HepG2 (cell line): ENCODE data around the gene NTM. TPM values are rescaled to one million over a fixed set of nuclear protein-coding genes. Genes with fewer than 3 reads are reported as not detected.

Experiments
- ATAC-seq: fragments of 200-7000 bp; cut with Tn5 transposase; 3 replicates; pipeline ENCODE4 v1.9.1; 2020; ENCODE audit warnings: mild to moderate bottlenecking, moderate library complexity
- BruUV-seq: library from RNA; stranded (reverse); fragments of 400-500 nt; replicated peaks from 2 replicates; lab custom pipeline; 2021; lab: Mats Ljungman, UMichigan
- CTCF ChIA-PET: fragments of 300-600 bp; formaldehyde crosslinking; extraction: SDS; loops from one replicate; lab custom pipeline; 2021; ENCODE audit warnings: low total read pairs, inconsistent platforms, low intra/inter-chr PET ratio; lab: Yijun Ruan, JAX
- POLR2A ChIA-PET: fragments of 350-600 bp; sonication (Branson Sonifier 250); formaldehyde crosslinking; loops from one replicate; lab custom pipeline; 2020; ENCODE audit warnings: antibody characterized with exemption, inconsistent platforms; lab: Yijun Ruan, JAX
- DNase-seq: peaks from one replicate; pipeline ENCODE4 v3.0.0-alpha.2; 2015; ENCODE audit warnings: low spot score
- FAIRE-seq: peaks from 3 replicates; lab custom pipeline; 2011; peaks lifted over from hg19 to GRCh38; lab: Jason Lieb, UNC
- H2AFZ ChIP-seq: one replicate; pipeline ENCODE4 v1.6.1; 2011; ENCODE audit warnings: low read length, inconsistent platforms
- H3K27ac ChIP-seq: fragments of 300-600 bp; 3 replicates; pipeline ENCODE4 v1.8.0; 2011; ENCODE audit warnings: mixed run types, mild to moderate bottlenecking, mixed read lengths, low read length, inconsistent platforms; ENCODE audit not compliant: insufficient read depth; ENCODE audit errors: extremely low read length
- H3K27me3 ChIP-seq, 2 experiments: fragments of 200-600 bp in 1 of 2; 2 replicates in 1 of 2; 3 replicates in 1 of 2; pipeline versions ENCODE4 v1.6.0 to v1.8.0; 2011; ENCODE audit warnings: low read length in 2 of 2, mild to moderate bottlenecking in 2 of 2, moderate library complexity in 2 of 2, inconsistent platforms in 1 of 2; ENCODE audit not compliant: insufficient read depth in 2 of 2, control insufficient read depth in 1 of 2
- H3K36me3 ChIP-seq, 2 experiments: fragments of 200-600 bp in 1 of 2; replicated peaks in 1 of 2; 2 replicates in 1 of 2; 3 replicates in 1 of 2; pipeline versions ENCODE4 v1.5.1 to v1.8.0; 2011; ENCODE audit warnings: low read length in 2 of 2, inconsistent platforms in 1 of 2; ENCODE audit not compliant: insufficient read depth in 2 of 2, control insufficient read depth in 1 of 2
- H3K4me1 ChIP-seq: 2 replicates; pipeline ENCODE4 v1.5.1; 2012; ENCODE audit warnings: low read length, inconsistent platforms; ENCODE audit not compliant: insufficient read depth
- H3K4me2 ChIP-seq: 2 replicates; pipeline ENCODE4 v1.6.0; 2011; ENCODE audit warnings: low read depth, low read length, inconsistent platforms
- H3K4me3 ChIP-seq, 3 experiments: fragments of 200-600 bp in 1 of 3; sonication (generic), shearing (Covaris generic) in 1 of 3; replicated peaks in 1 of 3; 2 replicates each; pipeline ENCODE4 v1.5.1; 2011 to 2016; ENCODE audit warnings: low read length in 3 of 3, inconsistent platforms in 2 of 3, low read depth in 2 of 3, mild to moderate bottlenecking in 2 of 3, control low read depth in 1 of 3, mixed read lengths in 1 of 3; ENCODE audit not compliant: insufficient read depth in 1 of 3
- H3K79me2 ChIP-seq: one replicate; pipeline ENCODE4 v1.6.1; 2011; ENCODE audit warnings: low read length, inconsistent platforms; ENCODE audit not compliant: insufficient read depth
- H3K9ac ChIP-seq: 2 replicates; pipeline ENCODE4 v1.6.0; 2011; ENCODE audit warnings: mild to moderate bottlenecking, low read depth, low read length, inconsistent platforms; ENCODE audit not compliant: insufficient read depth
- H3K9me3 ChIP-seq: 2 replicates; pipeline ENCODE4 v1.5.1; 2012; ENCODE audit warnings: mild to moderate bottlenecking, low read length
- H4K20me1 ChIP-seq: 2 replicates; pipeline ENCODE4 v1.6.0; 2011; ENCODE audit warnings: inconsistent platforms, mild to moderate bottlenecking, low read length, moderate library complexity; ENCODE audit not compliant: insufficient read depth
- BRD4 ChIP-seq: sonication (generic); formaldehyde crosslinking; IDR thresholded peaks from 2 replicates; pipeline ENCODE4 v1.4.0; 2020; ENCODE audit warnings: missing genetic modification reagents
- HES4 ChIP-seq: sonication (generic); formaldehyde crosslinking; IDR thresholded peaks from 2 replicates; pipeline ENCODE4 v1.9.0; 2021; ENCODE audit warnings: mild to moderate bottlenecking, missing genetic modification reagents, borderline replicate concordance
- KDM2A ChIP-seq: sonication (generic); formaldehyde crosslinking; IDR thresholded peaks from 2 replicates; pipeline ENCODE4 v1.4.0; 2020; ENCODE audit warnings: low read depth, missing genetic modification reagents, borderline replicate concordance
- MXI1 ChIP-seq: IDR thresholded peaks from 3 replicates; pipeline ENCODE4 v1.6.1; 2012; ENCODE audit warnings: low read depth, low read length, inconsistent platforms, borderline replicate concordance
- SIX1 ChIP-seq: sonication (generic); formaldehyde crosslinking; IDR thresholded peaks from 2 replicates; pipeline ENCODE4 v1.4.0; 2020; ENCODE audit warnings: missing genetic modification reagents, borderline replicate concordance
- ZNF207 ChIP-seq: fragments of 450-650 bp; IDR thresholded peaks from 2 replicates; pipeline ENCODE4 v1.6.1; 2016; ENCODE audit warnings: antibody characterized with exemption, borderline replicate concordance
- ZNF530 ChIP-seq: sonication (generic); formaldehyde crosslinking; IDR thresholded peaks from 2 replicates; pipeline ENCODE4 v1.5.0; 2020; ENCODE audit warnings: low read depth, mild to moderate bottlenecking, missing genetic modification reagents
- ZNF879 ChIP-seq: sonication (generic); formaldehyde crosslinking; IDR thresholded peaks from 2 replicates; pipeline ENCODE4 v1.8.1; 2023; ENCODE audit warnings: missing genetic modification reagents
- WGBS: methylation state at CpG from one replicate; pipeline ENCODE4 v1.1.6; 2017; ENCODE audit warnings: low lambda C conversion rate; 5-methylcytosine and 5-hydroxymethylcytosine counted together
- in situ Hi-C: cut with HindIII; loops from 2 replicates; pipeline ENCODE4 v1.10.0; 2017; ENCODE audit warnings: low pct_unique_long_range_greater_than_20kb; ENCODE audit not compliant: extremely low pct_ligation_motif_present
- intact Hi-C: fragments of 100-400 bp; cut with micrococcal nuclease; formaldehyde crosslinking; loops from one replicate; pipeline ENCODE4 v1.10.0; 2022; ENCODE audit not compliant: unreplicated experiment
- polyA plus RNA-seq, 8 experiments: library from polyadenylated mRNA; depleted of rRNA in 3 of 8; stranded (reverse) in 7 of 8; unstranded in 1 of 8; fragments of >200 nt; fragmentation: Illumina TruSeq in 4 of 8; extraction: Trizol in 4 of 8; gene quantifications; 2 replicates each; pipeline versions ENCODE4 v1.2.1 to v1.2.3, GENCODE V29; 2011 to 2016; ENCODE audit warnings: low read depth in 4 of 8, missing spikeins in 1 of 8, mixed read lengths in 1 of 8; ENCODE audit not compliant: insufficient read depth in 1 of 8
- total RNA-seq, 5 experiments: library from RNA; depleted of rRNA; stranded (reverse); fragments of >200 nt; fragmentation: Illumina TruSeq; extraction: Trizol; gene quantifications; 2 replicates each; pipeline ENCODE4 v1.2.3, GENCODE V29; 2016; ENCODE audit warnings: low read depth in 1 of 5
- TF ChIP-seq, protein P1 (sequence below): conservative IDR thresholded peaks from 2 replicates; pipeline ENCODE4 v1.6.1; 2018; ENCODE audit warnings: missing genetic modification reagents
- TF ChIP-seq, protein P2 (sequence below): sonication (generic); formaldehyde crosslinking; IDR thresholded peaks from 2 replicates; pipeline ENCODE4 v1.4.0; 2020; ENCODE audit warnings: missing genetic modification reagents
- TF ChIP-seq, protein P3 (sequence below): sonication (generic); formaldehyde crosslinking; IDR thresholded peaks from 2 replicates; pipeline ENCODE4 v1.4.0; 2020; ENCODE audit warnings: missing genetic modification reagents, mild to moderate bottlenecking, borderline replicate concordance
- TF ChIP-seq, protein P4 (sequence below): sonication (generic); formaldehyde crosslinking; conservative IDR thresholded peaks from 2 replicates; pipeline ENCODE4 v1.4.0; 2020; ENCODE audit warnings: missing genetic modification reagents
- TF ChIP-seq, protein P5 (sequence below): sonication (generic); formaldehyde crosslinking; IDR thresholded peaks from 2 replicates; pipeline ENCODE4 v1.4.0; 2020; ENCODE audit warnings: missing genetic modification reagents; ENCODE audit errors: not compliant biosample characterization

The NTM gene
- total and polyA plus RNA-seq, 2 of the 13 experiments (the other 11 are each of a cell fraction or from before 2014, with no cell fraction given), result not detected

DNA sequence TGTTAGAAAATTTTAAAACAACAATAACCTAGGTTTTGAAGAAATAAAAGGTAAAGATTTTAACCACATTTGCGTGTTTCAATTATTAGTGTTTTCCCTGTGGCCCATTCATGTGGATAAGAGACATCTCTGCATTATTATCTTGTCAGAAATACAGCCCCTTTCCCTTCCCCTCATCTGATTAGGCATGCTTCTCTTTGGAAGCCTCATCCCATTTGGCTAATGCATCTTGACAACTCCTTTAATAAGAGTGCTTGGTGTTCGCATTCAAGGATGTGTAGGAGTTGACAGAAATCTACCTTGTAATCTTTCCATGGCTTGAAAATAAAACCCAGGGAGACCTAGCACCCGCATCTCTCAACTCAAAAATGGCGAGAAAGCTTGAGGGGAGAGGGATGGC is 635.5 kb downstream of the NTM start:
- no peak overlapping the region for H3K9ac ChIP-seq
- FAIRE-seq, result no peak

More for the DNA sequence above, 635.5 kb downstream of the NTM start:
- in situ Hi-C loops, result no loop called here
- Histone ChIP-seq H3K9me3 (no peaks in the 10 kb centered on the region), H3K27me3 (peaks cover 0 to 2% of the 10 kb centered on the region in 2 experiments; a peak in 2 of 5 replicates), H4K20me1 (no peaks in the 10 kb centered on the region), H3K4me2 (no peak overlapping the region), H3K4me1 (no peaks in the 10 kb centered on the region)
- POLR2A ChIA-PET, result no interaction called here
- DNase-seq (no peak), ATAC-seq (no peak)
- intact Hi-C loops, result no loop called here
- TF ChIP-seq, protein P1, sequence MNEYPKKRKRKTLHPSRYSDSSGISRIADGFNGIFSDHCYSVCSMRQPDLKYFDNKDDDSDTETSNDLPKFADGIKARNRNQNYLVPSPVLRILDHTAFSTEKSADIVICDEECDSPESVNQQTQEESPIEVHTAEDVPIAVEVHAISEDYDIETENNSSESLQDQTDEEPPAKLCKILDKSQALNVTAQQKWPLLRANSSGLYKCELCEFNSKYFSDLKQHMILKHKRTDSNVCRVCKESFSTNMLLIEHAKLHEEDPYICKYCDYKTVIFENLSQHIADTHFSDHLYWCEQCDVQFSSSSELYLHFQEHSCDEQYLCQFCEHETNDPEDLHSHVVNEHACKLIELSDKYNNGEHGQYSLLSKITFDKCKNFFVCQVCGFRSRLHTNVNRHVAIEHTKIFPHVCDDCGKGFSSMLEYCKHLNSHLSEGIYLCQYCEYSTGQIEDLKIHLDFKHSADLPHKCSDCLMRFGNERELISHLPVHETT (CRISPR knock-in tag), result no peak
- TF ChIP-seq HES4 (CRISPR knock-in tag) (no peak), MXI1 (no peak), SIX1 (CRISPR knock-in tag) (no peak), ZNF530 (no peak), BRD4 (no peak), KDM2A (CRISPR knock-in tag) (no peak), ZNF879 (CRISPR knock-in tag) (no peak), ZNF207 (no peak)
- TF ChIP-seq, protein P2, sequence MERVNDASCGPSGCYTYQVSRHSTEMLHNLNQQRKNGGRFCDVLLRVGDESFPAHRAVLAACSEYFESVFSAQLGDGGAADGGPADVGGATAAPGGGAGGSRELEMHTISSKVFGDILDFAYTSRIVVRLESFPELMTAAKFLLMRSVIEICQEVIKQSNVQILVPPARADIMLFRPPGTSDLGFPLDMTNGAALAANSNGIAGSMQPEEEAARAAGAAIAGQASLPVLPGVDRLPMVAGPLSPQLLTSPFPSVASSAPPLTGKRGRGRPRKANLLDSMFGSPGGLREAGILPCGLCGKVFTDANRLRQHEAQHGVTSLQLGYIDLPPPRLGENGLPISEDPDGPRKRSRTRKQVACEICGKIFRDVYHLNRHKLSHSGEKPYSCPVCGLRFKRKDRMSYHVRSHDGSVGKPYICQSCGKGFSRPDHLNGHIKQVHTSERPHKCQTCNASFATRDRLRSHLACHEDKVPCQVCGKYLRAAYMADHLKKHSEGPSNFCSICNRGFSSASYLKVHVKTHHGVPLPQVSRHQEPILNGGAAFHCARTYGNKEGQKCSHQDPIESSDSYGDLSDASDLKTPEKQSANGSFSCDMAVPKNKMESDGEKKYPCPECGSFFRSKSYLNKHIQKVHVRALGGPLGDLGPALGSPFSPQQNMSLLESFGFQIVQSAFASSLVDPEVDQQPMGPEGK (CRISPR knock-in tag), result no peak
- TF ChIP-seq, protein P3, sequence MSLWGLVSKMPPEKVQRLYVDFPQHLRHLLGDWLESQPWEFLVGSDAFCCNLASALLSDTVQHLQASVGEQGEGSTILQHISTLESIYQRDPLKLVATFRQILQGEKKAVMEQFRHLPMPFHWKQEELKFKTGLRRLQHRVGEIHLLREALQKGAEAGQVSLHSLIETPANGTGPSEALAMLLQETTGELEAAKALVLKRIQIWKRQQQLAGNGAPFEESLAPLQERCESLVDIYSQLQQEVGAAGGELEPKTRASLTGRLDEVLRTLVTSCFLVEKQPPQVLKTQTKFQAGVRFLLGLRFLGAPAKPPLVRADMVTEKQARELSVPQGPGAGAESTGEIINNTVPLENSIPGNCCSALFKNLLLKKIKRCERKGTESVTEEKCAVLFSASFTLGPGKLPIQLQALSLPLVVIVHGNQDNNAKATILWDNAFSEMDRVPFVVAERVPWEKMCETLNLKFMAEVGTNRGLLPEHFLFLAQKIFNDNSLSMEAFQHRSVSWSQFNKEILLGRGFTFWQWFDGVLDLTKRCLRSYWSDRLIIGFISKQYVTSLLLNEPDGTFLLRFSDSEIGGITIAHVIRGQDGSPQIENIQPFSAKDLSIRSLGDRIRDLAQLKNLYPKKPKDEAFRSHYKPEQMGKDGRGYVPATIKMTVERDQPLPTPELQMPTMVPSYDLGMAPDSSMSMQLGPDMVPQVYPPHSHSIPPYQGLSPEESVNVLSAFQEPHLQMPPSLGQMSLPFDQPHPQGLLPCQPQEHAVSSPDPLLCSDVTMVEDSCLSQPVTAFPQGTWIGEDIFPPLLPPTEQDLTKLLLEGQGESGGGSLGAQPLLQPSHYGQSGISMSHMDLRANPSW, result no peak
- TF ChIP-seq, protein P4, sequence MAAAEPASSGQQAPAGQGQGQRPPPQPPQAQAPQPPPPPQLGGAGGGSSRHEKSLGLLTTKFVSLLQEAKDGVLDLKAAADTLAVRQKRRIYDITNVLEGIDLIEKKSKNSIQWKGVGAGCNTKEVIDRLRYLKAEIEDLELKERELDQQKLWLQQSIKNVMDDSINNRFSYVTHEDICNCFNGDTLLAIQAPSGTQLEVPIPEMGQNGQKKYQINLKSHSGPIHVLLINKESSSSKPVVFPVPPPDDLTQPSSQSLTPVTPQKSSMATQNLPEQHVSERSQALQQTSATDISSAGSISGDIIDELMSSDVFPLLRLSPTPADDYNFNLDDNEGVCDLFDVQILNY (CRISPR knock-in tag), result no peak
- TF ChIP-seq, protein P5, sequence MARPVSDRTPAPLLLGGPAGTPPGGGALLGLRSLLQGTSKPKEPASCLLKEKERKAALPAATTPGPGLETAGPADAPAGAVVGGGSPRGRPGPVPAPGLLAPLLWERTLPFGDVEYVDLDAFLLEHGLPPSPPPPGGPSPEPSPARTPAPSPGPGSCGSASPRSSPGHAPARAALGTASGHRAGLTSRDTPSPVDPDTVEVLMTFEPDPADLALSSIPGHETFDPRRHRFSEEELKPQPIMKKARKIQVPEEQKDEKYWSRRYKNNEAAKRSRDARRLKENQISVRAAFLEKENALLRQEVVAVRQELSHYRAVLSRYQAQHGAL (CRISPR knock-in tag), result no peak
- TF ChIP-seq, all 625 proteins: peak for 0
- CTCF ChIA-PET, result no interaction called here
- H3K27ac ChIP-seq, result no peak overlapping the region
- 1% methylated on average over 4 of the region's 4 CpGs for WGBS
- no peaks in the 10 kb centered on the region for H3K36me3 ChIP-seq
- H3K79me2 ChIP-seq, result no peaks in the 10 kb centered on the region
- H3K4me3 ChIP-seq, result no peak overlapping the region
- H2AFZ ChIP-seq, result no peak overlapping the region
- BruUV-seq, result no TSS peak
